ENCODE data around the gene ITGA11.

- TF ChIP-seq, protein P1, sequence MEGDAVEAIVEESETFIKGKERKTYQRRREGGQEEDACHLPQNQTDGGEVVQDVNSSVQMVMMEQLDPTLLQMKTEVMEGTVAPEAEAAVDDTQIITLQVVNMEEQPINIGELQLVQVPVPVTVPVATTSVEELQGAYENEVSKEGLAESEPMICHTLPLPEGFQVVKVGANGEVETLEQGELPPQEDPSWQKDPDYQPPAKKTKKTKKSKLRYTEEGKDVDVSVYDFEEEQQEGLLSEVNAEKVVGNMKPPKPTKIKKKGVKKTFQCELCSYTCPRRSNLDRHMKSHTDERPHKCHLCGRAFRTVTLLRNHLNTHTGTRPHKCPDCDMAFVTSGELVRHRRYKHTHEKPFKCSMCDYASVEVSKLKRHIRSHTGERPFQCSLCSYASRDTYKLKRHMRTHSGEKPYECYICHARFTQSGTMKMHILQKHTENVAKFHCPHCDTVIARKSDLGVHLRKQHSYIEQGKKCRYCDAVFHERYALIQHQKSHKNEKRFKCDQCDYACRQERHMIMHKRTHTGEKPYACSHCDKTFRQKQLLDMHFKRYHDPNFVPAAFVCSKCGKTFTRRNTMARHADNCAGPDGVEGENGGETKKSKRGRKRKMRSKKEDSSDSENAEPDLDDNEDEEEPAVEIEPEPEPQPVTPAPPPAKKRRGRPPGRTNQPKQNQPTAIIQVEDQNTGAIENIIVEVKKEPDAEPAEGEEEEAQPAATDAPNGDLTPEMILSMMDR (IDR thresholded peaks at IDR 0.05 in 8 of 11, conservative IDR thresholded peaks at IDR 0.05 in 3 of 11) = no peak
- no peak for TF ChIP-seq POLR2A (IDR thresholded peaks at IDR 0.05)
- no peak for TF ChIP-seq POLR2AphosphoS5 (IDR thresholded peaks at IDR 0.05)
These were observed 39.0 kb upstream of the ITGA11 start for GRCh38 chr15:68470976-68471375.

All from spleen (tissue), 7 donors.